Fibroblast of lung (primary cell): Measurements from ENCODE around the gene SLC9A1.

Experiments
- CTCF ChIP-seq, 2 donors: IDR thresholded peaks in 1 of 2; conservative IDR thresholded peaks in 1 of 2; 1 replicate in 1 of 2; 2 replicates in 1 of 2; pipeline ENCODE4 v1.5.1; 2011 to 2012; ENCODE audit warnings: low read length in 2 of 2, control low read depth in 1 of 2, inconsistent platforms in 1 of 2, low read depth in 1 of 2, mild to moderate bottlenecking in 1 of 2
- EZH2 ChIP-seq: IDR thresholded peaks from 2 replicates; pipeline ENCODE4 v1.5.1; 2012; ENCODE audit warnings: low read length, control low read depth, mild to moderate bottlenecking; ENCODE audit errors: missing control alignments

- TF ChIP-seq CTCF (conservative IDR thresholded peaks at IDR 0.05 in 1 of 2, IDR thresholded peaks at IDR 0.05 in 1 of 2; ENCODE audit: low read depth in 1 of 2, low read length in 2 of 2): no peak
- TF ChIP-seq EZH2: no peak
Observed at GRCh38 chr1:27193194-27193593, 38.3 kb upstream of the SLC9A1 start.
